Karpas-422 (cell line): ENCODE results near the gene RLIM. TPM values are rescaled to one million over a fixed set of nuclear protein-coding genes. Genes with fewer than 3 reads are reported as not detected.

Experiments
- DNase-seq: peaks from one replicate; pipeline ENCODE4 v3.0.0-alpha.2; 2015
- H2AFZ ChIP-seq: fragments of 200-600 bp; sonication (generic); 2 replicates; pipeline ENCODE4 v1.6.1; 2014; ENCODE audit warnings: antibody characterized with exemption, low read length, mixed read lengths
- H3K27ac ChIP-seq: fragments of 200-600 bp; sonication (generic); 2 replicates; pipeline ENCODE4 v1.5.1; 2014; ENCODE audit warnings: mild to moderate bottlenecking, low read length, moderate library complexity
- H3K27me3 ChIP-seq: fragments of 200-600 bp; sonication (generic); 2 replicates; pipeline ENCODE4 v1.6.1; 2014; ENCODE audit warnings: low read length, mixed read lengths
- H3K36me3 ChIP-seq: fragments of 200-600 bp; sonication (generic); 2 replicates; pipeline ENCODE4 v1.6.1; 2014; ENCODE audit warnings: low read length, mixed read lengths; ENCODE audit not compliant: insufficient read depth
- H3K4me1 ChIP-seq: fragments of 200-600 bp; sonication (generic); 2 replicates; pipeline ENCODE4 v1.6.1; 2014; ENCODE audit warnings: mild to moderate bottlenecking, low read length, mixed read lengths
- H3K4me2 ChIP-seq: fragments of 200-600 bp; sonication (generic); 2 replicates; pipeline ENCODE4 v1.6.1; 2014; ENCODE audit warnings: low read length, low read depth, mild to moderate bottlenecking; ENCODE audit not compliant: poor library complexity, severe bottlenecking
- H3K4me3 ChIP-seq: fragments of 200-600 bp; sonication (generic); 2 replicates; pipeline ENCODE4 v1.5.1; 2014; ENCODE audit warnings: mild to moderate bottlenecking, antibody characterized with exemption, low read length, mixed read lengths
- H3K79me2 ChIP-seq: fragments of 200-600 bp; sonication (generic); 2 replicates; pipeline ENCODE4 v1.6.1; 2014; ENCODE audit warnings: mild to moderate bottlenecking, low read length, mixed read lengths
- H3K9ac ChIP-seq: fragments of 200-600 bp; sonication (generic); 2 replicates; pipeline ENCODE4 v1.6.0; 2014; ENCODE audit warnings: low read length
- H3K9me2 ChIP-seq: fragments of 200-600 bp; sonication (generic), shearing (Covaris generic); replicated peaks from 2 replicates; pipeline ENCODE4 v1.6.0; 2014; ENCODE audit warnings: mild to moderate bottlenecking, low read length, moderate library complexity; ENCODE audit not compliant: insufficient read depth
- H3K9me3 ChIP-seq: fragments of 300-700, 200-600 bp; sonication (generic); 2 replicates; pipeline ENCODE4 v1.6.1; 2014; ENCODE audit warnings: low read length, mixed read lengths
- H4K20me1 ChIP-seq: fragments of 200-600 bp; sonication (generic); 2 replicates; pipeline ENCODE4 v1.6.1; 2014; ENCODE audit warnings: mild to moderate bottlenecking, antibody characterized with exemption, low read length, low read depth; ENCODE audit not compliant: insufficient read depth
- total RNA-seq: library from RNA; depleted of rRNA; stranded (reverse); fragments of >200 nt; shearing (Covaris generic); gene quantifications from 2 replicates; pipeline ENCODE4 v1.2.3, GENCODE V29; 2014; ENCODE audit warnings: low replicate concordance

RLIM gene
- total RNA-seq, 1 experiment from 2014 or later, result 26.4 TPM

DNA sequence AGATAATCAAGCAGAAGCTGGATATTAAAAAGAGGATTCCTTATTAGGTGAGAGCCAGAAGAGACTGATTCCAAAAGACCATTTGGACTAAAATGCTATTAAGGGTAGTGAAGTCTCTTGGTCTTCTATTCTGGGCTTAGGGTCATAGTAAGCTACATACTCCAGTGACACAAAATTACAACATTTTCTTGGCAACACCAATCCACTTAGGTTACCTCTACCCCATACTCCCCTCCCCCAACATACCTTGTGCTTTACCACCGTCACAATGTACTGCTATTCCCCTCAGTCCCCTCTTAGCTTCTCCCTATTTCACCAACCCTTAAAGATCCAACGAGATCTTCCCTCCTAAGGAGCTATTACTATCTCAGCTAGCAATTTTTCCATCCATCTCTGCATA, 11.4 kb downstream of the RLIM start:
- Histone ChIP-seq H3K36me3 (peaks cover 9% of the 10 kb centered on the region), H3K4me3 (no peak overlapping the region), H3K9ac (no peak overlapping the region), H4K20me1 (no peaks in the 10 kb centered on the region), H3K9me3 (no peaks in the 10 kb centered on the region), H3K79me2 (peaks cover 94% of the 10 kb centered on the region), H3K9me2 (no peaks in the 10 kb centered on the region), H3K27ac (no peak overlapping the region), H3K4me1 (no peaks in the 10 kb centered on the region), H3K4me2 (no peak overlapping the region), H3K27me3 (no peaks in the 10 kb centered on the region), H2AFZ (no peak overlapping the region)
- DNase-seq, result no peak

DNA sequence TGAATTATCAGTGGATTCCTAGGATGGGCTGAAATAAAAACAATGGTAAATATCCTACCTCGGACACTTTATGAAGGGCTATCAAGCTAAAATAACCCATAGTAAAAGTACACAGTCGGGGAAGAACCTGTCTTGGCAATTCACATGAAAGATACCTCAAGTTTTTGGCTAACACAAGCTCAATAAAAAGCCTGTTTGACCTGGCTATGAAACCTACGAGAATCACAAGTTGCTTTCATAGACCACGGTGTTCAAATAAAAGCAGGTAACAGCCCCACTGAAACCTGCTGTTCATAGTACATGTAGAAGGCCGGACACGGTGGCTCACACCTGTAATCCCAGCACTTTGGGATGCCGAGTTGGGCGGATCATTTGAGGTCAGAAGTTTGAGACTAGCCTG, 12.3 kb downstream of the RLIM start:
- no peak overlapping the region for H3K9ac ChIP-seq
- H3K36me3 ChIP-seq, result peaks cover 5% of the 10 kb centered on the region; the same call in 1 of the 2 replicates
- H3K27ac ChIP-seq, result no peak overlapping the region
- no peak overlapping the region for H3K4me2 ChIP-seq
- H3K9me2 ChIP-seq, result no peaks in the 10 kb centered on the region
- no peak overlapping the region for H2AFZ ChIP-seq
- H4K20me1 ChIP-seq, result no peaks in the 10 kb centered on the region
- H3K79me2 ChIP-seq, result peaks cover 94% of the 10 kb centered on the region
- H3K4me1 ChIP-seq, result no peaks in the 10 kb centered on the region
- no peaks in the 10 kb centered on the region for H3K9me3 ChIP-seq
- no peak for DNase-seq
- no peak overlapping the region for H3K4me3 ChIP-seq
- no peaks in the 10 kb centered on the region for H3K27me3 ChIP-seq

DNA sequence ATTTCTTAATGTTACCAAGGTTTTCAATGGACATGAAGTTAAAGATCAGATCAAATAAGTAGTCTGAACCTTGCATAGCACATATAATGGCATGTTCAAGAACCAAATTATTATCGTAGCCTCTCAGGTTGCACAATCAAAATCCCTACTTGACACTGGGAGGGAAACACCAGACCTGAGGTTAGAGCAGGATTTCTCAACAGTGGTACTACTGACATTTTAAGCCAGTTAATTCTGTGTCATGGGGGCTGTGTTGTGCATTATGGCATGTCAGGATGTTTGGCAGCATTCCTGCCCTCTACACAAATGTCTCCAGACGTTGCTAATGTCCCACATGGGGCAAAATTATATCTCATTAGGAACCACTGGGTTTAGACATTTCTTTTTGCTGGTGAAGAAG, 20.8 kb downstream of the RLIM start:
- H3K4me3 ChIP-seq, result no peak overlapping the region
- H3K4me2 ChIP-seq, result no peak overlapping the region
- no peaks in the 10 kb centered on the region for H4K20me1 ChIP-seq
- no peaks in the 10 kb centered on the region for H3K9me2 ChIP-seq
- no peaks in the 10 kb centered on the region for H3K4me1 ChIP-seq
- H3K9me3 ChIP-seq, result no peaks in the 10 kb centered on the region
- no peak overlapping the region for H3K9ac ChIP-seq
- H2AFZ ChIP-seq, result no peak overlapping the region
- H3K27ac ChIP-seq, result no peak overlapping the region
- DNase-seq, result peak; percentile 19
- H3K79me2 ChIP-seq, result peaks cover 36% of the 10 kb centered on the region
- H3K27me3 ChIP-seq, result no peaks in the 10 kb centered on the region
- peaks cover 20% of the 10 kb centered on the region; the same call in 1 of the 2 replicates for H3K36me3 ChIP-seq

DNA sequence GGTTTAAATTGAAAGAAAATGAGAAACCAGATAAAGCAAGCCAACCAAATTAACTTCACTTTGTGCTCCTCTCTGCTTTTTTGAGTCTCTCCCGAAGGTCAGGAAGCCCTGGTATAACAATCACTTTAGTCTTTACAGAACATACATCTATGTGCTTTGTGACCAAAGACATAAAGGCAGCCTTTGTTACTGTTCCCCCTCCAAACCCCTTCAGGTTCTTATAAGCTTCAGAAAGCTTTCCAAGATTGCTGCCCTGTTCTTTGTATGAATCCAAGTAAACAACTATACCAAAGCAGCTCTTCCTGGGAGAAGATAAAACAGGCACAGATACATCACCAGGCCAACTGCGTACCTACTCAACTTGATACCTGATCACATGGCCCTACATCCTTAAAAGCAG, 28.7 kb downstream of the RLIM start:
- H3K4me2 ChIP-seq, result no peak overlapping the region
- DNase-seq, result no peak
- no peak overlapping the region for H3K9ac ChIP-seq
- no peak overlapping the region for H3K27ac ChIP-seq
- H3K9me2 ChIP-seq, result no peaks in the 10 kb centered on the region
- no peak overlapping the region for H3K4me3 ChIP-seq
- no peaks in the 10 kb centered on the region for H3K9me3 ChIP-seq
- H4K20me1 ChIP-seq, result no peaks in the 10 kb centered on the region
- peaks cover 9% of the 10 kb centered on the region; the same call in 1 of the 2 replicates for H3K36me3 ChIP-seq
- no peak overlapping the region for H2AFZ ChIP-seq
- H3K79me2 ChIP-seq, result peaks cover 7% of the 10 kb centered on the region
- no peaks in the 10 kb centered on the region for H3K27me3 ChIP-seq
- peaks cover 7% of the 10 kb centered on the region for H3K4me1 ChIP-seq

DNA sequence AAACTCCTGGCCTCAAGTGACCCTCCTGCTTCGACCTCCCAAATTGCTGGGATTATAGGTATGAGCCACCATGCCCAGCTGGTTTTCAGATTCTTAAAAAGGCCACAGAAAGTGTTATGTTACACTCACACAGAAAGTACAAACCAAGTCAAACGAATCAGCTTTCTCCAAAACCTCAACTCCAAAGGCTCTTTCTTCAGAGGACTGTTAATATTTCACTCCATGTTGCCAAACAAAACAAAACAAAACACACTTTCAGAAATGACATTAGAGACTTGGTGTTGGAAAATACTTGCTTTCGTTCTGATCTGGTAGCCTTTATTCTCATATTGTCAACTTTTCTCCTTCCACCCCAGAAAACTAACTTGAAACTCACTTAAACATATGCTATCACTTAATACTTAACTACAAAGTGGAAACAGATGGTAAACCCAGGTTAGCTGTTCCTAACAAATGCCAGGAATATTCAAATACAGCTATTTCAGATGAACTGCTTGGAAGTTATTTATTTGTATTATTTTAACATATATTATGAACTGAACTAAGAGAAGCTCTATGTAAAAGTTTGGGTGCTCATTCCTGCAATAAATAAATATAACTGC, 34.7 kb downstream of the RLIM start:
- Histone ChIP-seq H4K20me1 (no peaks in the 10 kb centered on the region), H3K36me3 (no peaks in the 10 kb centered on the region), H3K27ac (no peak overlapping the region), H3K9ac (no peak overlapping the region), H3K9me2 (no peaks in the 10 kb centered on the region), H3K4me3 (no peak overlapping the region), H2AFZ (no peak overlapping the region), H3K79me2 (no peaks in the 10 kb centered on the region), H3K4me1 (no peaks in the 10 kb centered on the region), H3K9me3 (no peaks in the 10 kb centered on the region), H3K27me3 (no peaks in the 10 kb centered on the region), H3K4me2 (no peak overlapping the region)
- peak; percentile 28 for DNase-seq

DNA sequence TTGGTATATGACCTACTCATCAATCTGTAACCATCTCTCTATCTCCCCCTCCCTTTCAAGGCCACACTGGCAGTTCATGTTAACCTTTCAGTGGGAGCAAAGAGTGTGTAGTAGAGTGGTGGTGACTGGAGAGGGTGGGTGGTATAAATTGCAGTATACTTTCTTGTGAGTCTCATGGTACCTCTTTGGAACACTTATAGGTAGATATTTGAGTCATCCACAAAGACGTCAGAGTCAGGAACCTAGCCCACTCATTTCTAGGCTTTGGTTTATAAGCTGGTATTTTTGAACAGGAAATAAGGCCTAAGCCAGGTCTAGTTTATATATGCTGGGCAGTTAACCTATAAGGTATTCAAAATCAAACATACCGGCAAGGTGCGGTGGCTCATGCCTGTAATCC, 36.3 kb downstream of the RLIM start:
- Histone ChIP-seq H3K9me2 (no peaks in the 10 kb centered on the region), H4K20me1 (no peaks in the 10 kb centered on the region), H3K4me1 (no peaks in the 10 kb centered on the region), H2AFZ (no peak overlapping the region), H3K27ac (no peak overlapping the region), H3K36me3 (no peaks in the 10 kb centered on the region), H3K27me3 (no peaks in the 10 kb centered on the region), H3K9ac (no peak overlapping the region), H3K79me2 (no peaks in the 10 kb centered on the region), H3K4me3 (no peak overlapping the region), H3K4me2 (no peak overlapping the region), H3K9me3 (no peaks in the 10 kb centered on the region)
- peak; percentile 7 for DNase-seq

DNA sequence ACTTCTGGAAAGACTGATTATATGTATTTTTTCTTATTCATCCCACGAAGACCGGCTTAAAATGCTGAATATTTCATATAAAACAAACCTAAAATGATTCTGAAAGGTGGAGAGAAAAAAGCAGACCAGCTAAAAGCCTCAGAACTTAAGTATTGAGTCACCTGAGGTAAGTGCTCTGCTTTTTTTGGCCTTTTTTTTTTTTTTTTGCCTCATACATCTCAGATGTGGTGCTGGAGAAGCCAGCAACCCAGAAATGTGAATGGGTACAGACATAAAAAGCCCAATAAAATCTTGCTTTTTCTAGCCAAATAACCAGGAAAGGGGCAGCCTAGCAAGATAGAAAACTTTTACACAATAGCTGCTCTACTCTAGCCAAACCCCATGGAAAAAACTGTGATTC, 57.0 kb downstream of the RLIM start:
- Histone ChIP-seq H3K4me1 (no peaks in the 10 kb centered on the region), H3K4me2 (no peak overlapping the region), H3K9me3 (no peaks in the 10 kb centered on the region), H3K36me3 (no peaks in the 10 kb centered on the region), H3K27ac (no peak overlapping the region), H3K4me3 (no peak overlapping the region), H2AFZ (no peak overlapping the region), H3K27me3 (no peaks in the 10 kb centered on the region), H3K9me2 (no peaks in the 10 kb centered on the region), H3K79me2 (no peaks in the 10 kb centered on the region), H4K20me1 (no peaks in the 10 kb centered on the region), H3K9ac (no peak overlapping the region)
- no peak for DNase-seq

DNA sequence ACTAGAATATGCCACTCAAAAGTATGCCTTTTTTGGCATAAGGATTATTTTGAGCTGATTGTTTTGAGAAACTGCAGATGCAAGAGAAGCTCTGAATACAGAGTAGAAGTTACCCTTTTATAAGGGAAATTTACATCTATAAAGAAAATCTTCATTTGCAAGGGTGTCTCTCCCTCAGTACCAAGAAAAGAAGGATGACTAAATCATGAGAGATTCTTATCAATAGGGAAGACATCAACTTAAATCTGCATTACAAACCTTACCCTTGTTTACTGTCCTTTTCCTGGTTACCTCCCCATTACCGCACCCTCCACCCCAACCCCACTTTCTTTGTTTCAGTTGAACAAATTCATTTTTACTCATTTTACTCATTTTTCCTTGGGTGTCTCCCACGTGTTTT, 62.5 kb downstream of the RLIM start:
- Histone ChIP-seq H3K36me3 (no peaks in the 10 kb centered on the region), H2AFZ (no peak overlapping the region), H3K4me2 (no peak overlapping the region), H3K9me3 (no peaks in the 10 kb centered on the region), H3K4me1 (no peaks in the 10 kb centered on the region), H3K79me2 (no peaks in the 10 kb centered on the region), H3K9ac (no peak overlapping the region), H3K4me3 (no peak overlapping the region), H3K9me2 (no peaks in the 10 kb centered on the region), H3K27ac (no peak overlapping the region), H3K27me3 (no peaks in the 10 kb centered on the region), H4K20me1 (no peaks in the 10 kb centered on the region)
- no peak for DNase-seq
